ENCODE data around the gene PIK3C3. TPM values are rescaled to one million over a fixed set of nuclear protein-coding genes. Genes with fewer than 3 reads are reported as not detected.

PIK3C3 gene
- total and polyA plus RNA-seq, 9 of the 15 experiments (the other 6 are each of a cell fraction or from before 2014, with no cell fraction given): 27.0 to 101 (median 42.9) TPM

DNA sequence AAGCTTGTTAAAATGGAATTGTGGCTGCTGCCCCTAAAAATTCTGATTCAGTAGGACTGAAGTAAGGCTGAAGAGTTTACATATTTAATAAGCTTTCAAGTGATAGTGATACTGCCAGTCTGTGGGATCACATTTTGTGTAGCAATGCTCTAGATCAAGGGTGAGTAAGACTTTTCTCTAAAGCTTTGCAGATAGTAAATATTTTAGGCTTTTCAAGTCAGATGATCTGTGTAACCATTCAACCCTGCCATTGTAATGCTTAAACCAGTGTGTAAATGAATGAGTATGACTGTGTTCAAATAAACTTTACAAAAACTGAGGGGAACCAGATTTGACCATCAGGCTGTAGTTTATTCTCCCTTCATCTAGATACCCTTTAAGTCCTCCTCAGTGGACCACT is 92.7 kb downstream of the PIK3C3 start (continued):
- TF ChIP-seq, protein P1, sequence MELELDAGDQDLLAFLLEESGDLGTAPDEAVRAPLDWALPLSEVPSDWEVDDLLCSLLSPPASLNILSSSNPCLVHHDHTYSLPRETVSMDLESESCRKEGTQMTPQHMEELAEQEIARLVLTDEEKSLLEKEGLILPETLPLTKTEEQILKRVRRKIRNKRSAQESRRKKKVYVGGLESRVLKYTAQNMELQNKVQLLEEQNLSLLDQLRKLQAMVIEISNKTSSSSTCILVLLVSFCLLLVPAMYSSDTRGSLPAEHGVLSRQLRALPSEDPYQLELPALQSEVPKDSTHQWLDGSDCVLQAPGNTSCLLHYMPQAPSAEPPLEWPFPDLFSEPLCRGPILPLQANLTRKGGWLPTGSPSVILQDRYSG (tag; conservative IDR thresholded peaks at IDR 0.05; ENCODE audit: low read depth): no peak
- TF ChIP-seq ZFP1 (CRISPR knock-in tag; IDR thresholded peaks at IDR 0.05) (no peak), FOXP1 (CRISPR knock-in tag; IDR thresholded peaks at IDR 0.05) (no peak), STAG1 (CRISPR knock-in tag; IDR thresholded peaks at IDR 0.05; ENCODE audit: borderline replicate concordance) (no peak)

DNA sequence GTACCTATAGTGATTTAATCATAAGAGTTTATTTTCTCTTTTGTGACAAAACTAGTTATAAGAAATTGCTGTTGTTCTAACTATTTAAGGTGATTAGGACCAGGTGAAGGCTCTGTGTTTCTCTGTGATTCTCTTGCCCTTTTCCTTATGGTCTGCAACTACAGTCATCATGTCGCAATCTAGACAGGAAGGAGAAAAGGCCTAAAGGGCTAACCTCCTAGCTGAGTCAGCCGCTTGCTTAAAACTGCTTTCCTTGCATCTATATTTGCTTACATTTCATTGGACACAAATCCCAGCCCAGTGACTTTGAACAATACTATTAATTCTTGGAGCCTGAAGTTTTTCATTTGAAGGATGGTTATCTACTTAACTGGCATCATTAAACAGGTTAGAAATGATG is 93.1 kb downstream of the PIK3C3 start:
- TF ChIP-seq NR4A1 (CRISPR knock-in tag; IDR thresholded peaks at IDR 0.05) (no peak), NR4A1 (tag; IDR thresholded peaks at IDR 0.05) (no peak), ZNF263 (CRISPR knock-in tag; IDR thresholded peaks at IDR 0.05; ENCODE audit: borderline replicate concordance) (no peak), CEBPB (tag; IDR thresholded peaks at IDR 0.05) (peak; percentile 53), TAL1 (IDR thresholded peaks at IDR 0.05) (no peak), CEBPG (CRISPR knock-in tag; IDR thresholded peaks at IDR 0.05) (no peak), CEBPG (tag; conservative IDR thresholded peaks at IDR 0.05 in 1 of 2, IDR thresholded peaks at IDR 0.05 in 1 of 2) (0 out of 4 replicates have a peak, but pooled peaks of 1 of the 2 experiments have one; percentile 28), RBM39 (optimal IDR thresholded peaks at IDR 0.05; ENCODE audit: low read depth, low read length) (no peak), ZNF316 (IDR thresholded peaks at IDR 0.05) (no peak), PRPF4 (IDR thresholded peaks at IDR 0.05; ENCODE audit: insufficient read depth, low read depth, low read length, poor library complexity, severe bottlenecking) (no peak), ZNF436 (CRISPR knock-in tag; IDR thresholded peaks at IDR 0.05) (no peak), SNRNP70 (optimal IDR thresholded peaks at IDR 0.05; ENCODE audit: low read depth, low read length) (no peak), ARID1B (IDR thresholded peaks at IDR 0.05) (no peak), RFX5 (IDR thresholded peaks at IDR 0.05; ENCODE audit: low read depth, low read length) (no peak), NR2C1 (IDR thresholded peaks at IDR 0.05) (no peak), NR2C1 (tag; IDR thresholded peaks at IDR 0.05) (no peak), TSC22D4 (tag; IDR thresholded peaks at IDR 0.05) (no peak), HDAC3 (IDR thresholded peaks at IDR 0.05; ENCODE audit: borderline replicate concordance, partially characterized antibody) (no peak), IRF2 (CRISPR knock-in tag; IDR thresholded peaks at IDR 0.05) (no peak)
- TF ChIP-seq, protein P2, sequence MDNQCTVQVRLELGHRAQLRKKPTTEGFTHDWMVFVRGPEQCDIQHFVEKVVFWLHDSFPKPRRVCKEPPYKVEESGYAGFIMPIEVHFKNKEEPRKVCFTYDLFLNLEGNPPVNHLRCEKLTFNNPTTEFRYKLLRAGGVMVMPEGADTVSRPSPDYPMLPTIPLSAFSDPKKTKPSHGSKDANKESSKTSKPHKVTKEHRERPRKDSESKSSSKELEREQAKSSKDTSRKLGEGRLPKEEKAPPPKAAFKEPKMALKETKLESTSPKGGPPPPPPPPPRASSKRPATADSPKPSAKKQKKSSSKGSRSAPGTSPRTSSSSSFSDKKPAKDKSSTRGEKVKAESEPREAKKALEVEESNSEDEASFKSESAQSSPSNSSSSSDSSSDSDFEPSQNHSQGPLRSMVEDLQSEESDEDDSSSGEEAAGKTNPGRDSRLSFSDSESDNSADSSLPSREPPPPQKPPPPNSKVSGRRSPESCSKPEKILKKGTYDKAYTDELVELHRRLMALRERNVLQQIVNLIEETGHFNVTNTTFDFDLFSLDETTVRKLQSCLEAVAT (IDR thresholded peaks at IDR 0.05): no peak
- ATAC-seq (no peak), DNase-seq (ENCODE audit: extremely low read depth in 1 of 4, low spot score in 3 of 4) (no peak), FAIRE-seq (no peak)
- H3K27ac ChIP-seq (ENCODE audit: extremely low read depth, low read depth, low read length): no peak overlapping the region
- no peaks in the 10 kb centered on the region for H3K27me3 ChIP-seq (ENCODE audit: control insufficient read depth in 2 of 2, insufficient read depth in 2 of 2, low read length in 2 of 2)
- peaks cover 4% of the 10 kb centered on the region; the same call in 2 of the 3 replicates for H3K36me3 ChIP-seq (ENCODE audit: control insufficient read depth, insufficient read depth, low read length)
- 89% methylated on average over 2 of the region's 2 CpGs for WGBS (ENCODE audit: insufficient coverage, low coverage, missing lambda C conversion rate)
- no peaks in the 10 kb centered on the region for H3K9me1 ChIP-seq (ENCODE audit: control insufficient read depth, insufficient read depth, low read length)
- ChIA-PET CTCF (ENCODE audit: low intra/inter-chr PET ratio) (no interaction called here), POLR2A (no interaction called here)
- no peaks in the 10 kb centered on the region; the same call in 1 of the 2 replicates for H4K20me1 ChIP-seq (replicated peaks; ENCODE audit: control insufficient read depth, insufficient read depth, low read length)
- no peaks in the 10 kb centered on the region for H3K9me3 ChIP-seq (replicated peaks; ENCODE audit: control insufficient read depth, insufficient read depth, low read depth, low read length)
- BruUV-seq (replicated peaks): no TSS peak
- H3K4me3 ChIP-seq: no peak overlapping the region
- no peak overlapping the region for H2AFZ ChIP-seq (ENCODE audit: low read depth, low read length)
- intact Hi-C loops (cut with micrococcal nuclease): no loop called here
- no peaks in the 10 kb centered on the region for H3K4me1 ChIP-seq (replicated peaks in 1 of 2; ENCODE audit: control insufficient read depth in 2 of 2, insufficient read depth in 2 of 2, low read length in 2 of 2)
- no peak overlapping the region for H3K4me2 ChIP-seq (ENCODE audit: insufficient read depth, low read length)
- H3K9ac ChIP-seq (ENCODE audit: insufficient read depth in 1 of 2, low read depth in 2 of 2, low read length in 2 of 2): no peak overlapping the region
- H3K79me2 ChIP-seq (ENCODE audit: control insufficient read depth, insufficient read depth, low read length): no peaks in the 10 kb centered on the region
- in situ Hi-C loops (cut with MboI): no loop called here
